VCaP (cell line): ENCODE measurements around the gene PGF.

Source experiments
- H3K27ac ChIP-seq: fragments of 450-650 bp; 2 replicates; pipeline ENCODE4 v1.5.1; 2017
- TF ChIP-seq, protein P1 (sequence below): fragments of 450-650 bp; conservative IDR thresholded peaks from 2 replicates; pipeline ENCODE4 v1.5.1; 2017; ENCODE audit warnings: mild to moderate bottlenecking, moderate library complexity

PGF gene

GRCh38 chr14:74961238-74961911 is 6.0 kb upstream of the PGF start:
- TF ChIP-seq, protein P1, sequence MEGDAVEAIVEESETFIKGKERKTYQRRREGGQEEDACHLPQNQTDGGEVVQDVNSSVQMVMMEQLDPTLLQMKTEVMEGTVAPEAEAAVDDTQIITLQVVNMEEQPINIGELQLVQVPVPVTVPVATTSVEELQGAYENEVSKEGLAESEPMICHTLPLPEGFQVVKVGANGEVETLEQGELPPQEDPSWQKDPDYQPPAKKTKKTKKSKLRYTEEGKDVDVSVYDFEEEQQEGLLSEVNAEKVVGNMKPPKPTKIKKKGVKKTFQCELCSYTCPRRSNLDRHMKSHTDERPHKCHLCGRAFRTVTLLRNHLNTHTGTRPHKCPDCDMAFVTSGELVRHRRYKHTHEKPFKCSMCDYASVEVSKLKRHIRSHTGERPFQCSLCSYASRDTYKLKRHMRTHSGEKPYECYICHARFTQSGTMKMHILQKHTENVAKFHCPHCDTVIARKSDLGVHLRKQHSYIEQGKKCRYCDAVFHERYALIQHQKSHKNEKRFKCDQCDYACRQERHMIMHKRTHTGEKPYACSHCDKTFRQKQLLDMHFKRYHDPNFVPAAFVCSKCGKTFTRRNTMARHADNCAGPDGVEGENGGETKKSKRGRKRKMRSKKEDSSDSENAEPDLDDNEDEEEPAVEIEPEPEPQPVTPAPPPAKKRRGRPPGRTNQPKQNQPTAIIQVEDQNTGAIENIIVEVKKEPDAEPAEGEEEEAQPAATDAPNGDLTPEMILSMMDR = no peak
- no peak overlapping the region for H3K27ac ChIP-seq

DNA sequence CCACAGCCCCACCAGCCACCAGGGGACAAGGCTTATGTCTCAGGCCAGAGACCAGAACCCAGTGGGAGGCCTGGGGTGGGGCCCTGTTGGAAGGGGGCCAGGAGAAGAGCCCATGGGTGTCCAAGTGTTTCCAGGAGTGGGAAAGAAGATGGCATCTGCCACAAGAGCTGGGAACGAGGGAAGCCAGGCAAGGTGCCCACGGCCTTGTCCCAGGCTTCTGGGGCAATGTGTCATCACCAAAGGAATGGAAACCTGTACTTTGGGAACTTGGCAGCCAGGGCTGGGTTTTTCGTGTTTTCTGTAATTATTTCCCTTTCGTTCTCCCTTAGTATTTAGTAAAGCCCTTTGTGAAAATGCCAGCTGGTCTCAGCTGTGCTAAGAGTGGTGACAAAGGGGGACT is 5.3 kb upstream of the PGF start:
- TF ChIP-seq, protein P1 = no peak
- H3K27ac ChIP-seq = no peak overlapping the region

GRCh38 chr14:74959596-74960180 is 4.3 kb upstream of the PGF start:
- no peak overlapping the region for H3K27ac ChIP-seq
- TF ChIP-seq, protein P1 = no peak

- no peak overlapping the region for H3K27ac ChIP-seq
- TF ChIP-seq, protein P1 = no peak
Observed at GRCh38 chr14:74956280-74957072, 1.1 kb upstream of the PGF start.

DNA sequence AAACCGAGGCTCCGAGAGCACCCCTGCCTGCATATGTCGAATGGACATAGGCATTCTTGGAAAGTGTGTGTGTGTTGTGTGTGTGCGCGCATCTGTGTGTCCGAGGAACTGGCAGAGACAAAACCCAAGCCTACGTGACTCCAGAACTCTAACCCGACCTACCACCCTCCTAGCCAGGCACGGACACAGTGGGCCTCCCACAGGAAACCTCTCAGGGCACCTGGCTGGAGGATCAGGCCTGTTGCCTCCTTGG is 556 bp upstream of the PGF start:
- TF ChIP-seq, protein P1 = no peak
- no peak overlapping the region for H3K27ac ChIP-seq

GRCh38 chr14:74954947-74955228 is 509 bp downstream of the PGF start:
- H3K27ac ChIP-seq = no peak overlapping the region; the same call in 1 of the 2 replicates
- TF ChIP-seq, protein P1 = no peak

DNA sequence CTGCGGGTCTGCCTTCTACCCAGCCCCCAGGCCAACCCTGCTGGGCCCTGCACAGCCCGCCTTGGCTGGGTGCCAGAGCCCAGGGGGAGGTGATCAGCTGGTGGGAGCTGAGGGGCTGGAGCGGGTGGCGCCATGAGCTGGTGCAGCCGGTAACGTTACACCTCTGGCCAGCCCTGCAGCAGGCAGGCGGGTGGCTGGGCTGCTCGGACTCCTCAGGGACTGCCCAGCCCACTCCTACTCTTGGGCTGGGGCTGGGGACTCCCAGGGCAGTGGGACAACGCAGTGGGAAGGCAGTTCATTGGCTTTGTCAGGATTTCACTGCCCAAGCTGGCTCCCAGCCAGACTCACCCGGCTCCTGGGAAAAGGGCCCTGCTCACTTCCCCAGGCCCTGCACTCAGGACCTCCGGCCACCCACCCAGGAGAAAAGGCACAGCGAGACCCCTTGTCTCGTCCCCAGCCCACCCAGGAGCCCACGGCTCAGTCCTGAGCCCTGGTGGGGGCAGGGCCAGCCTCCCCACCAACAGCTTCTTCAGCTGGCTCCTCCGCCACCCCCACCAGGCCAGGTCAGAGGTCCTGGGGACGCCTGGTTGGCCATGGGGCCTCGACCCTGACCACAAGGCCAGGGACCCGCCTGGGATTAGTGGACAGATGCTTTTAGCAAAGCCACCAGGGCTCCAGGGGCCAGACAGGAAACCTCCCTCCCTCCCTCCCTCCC is 1.0 kb downstream of the PGF start:
- H3K27ac ChIP-seq = no peak overlapping the region; the same call in 1 of the 2 replicates
- TF ChIP-seq, protein P1 = no peak
